ENCODE results near the gene PLD6. TPM values are rescaled to one million over a fixed set of nuclear protein-coding genes. Genes with fewer than 3 reads are reported as not detected.

The PLD6 gene
- total RNA-seq, 1 experiment from 2014 or later = not detected

DNA sequence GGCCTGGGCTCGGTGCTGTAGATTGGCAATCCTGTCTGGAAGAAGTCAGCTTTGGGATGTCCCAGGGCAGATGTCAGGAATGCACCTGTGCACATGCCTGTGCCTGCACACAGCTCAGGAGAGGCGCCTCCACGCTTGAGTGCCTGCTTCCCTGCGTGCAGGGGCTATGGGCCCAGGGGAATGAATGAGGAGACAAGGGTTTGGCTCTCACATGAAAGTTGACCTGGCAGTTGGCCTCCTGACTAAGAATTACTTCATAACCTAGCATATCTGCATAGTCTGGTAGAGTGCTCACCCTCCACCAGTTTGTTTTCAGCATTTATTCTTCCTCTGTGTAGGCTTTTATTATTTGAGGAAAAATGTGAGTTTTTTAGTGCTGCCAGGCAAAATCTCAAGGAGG lies 50.0 kb downstream of the PLD6 start:
- DNase-seq (ENCODE audit: low read depth) = peak; percentile 42

DNA sequence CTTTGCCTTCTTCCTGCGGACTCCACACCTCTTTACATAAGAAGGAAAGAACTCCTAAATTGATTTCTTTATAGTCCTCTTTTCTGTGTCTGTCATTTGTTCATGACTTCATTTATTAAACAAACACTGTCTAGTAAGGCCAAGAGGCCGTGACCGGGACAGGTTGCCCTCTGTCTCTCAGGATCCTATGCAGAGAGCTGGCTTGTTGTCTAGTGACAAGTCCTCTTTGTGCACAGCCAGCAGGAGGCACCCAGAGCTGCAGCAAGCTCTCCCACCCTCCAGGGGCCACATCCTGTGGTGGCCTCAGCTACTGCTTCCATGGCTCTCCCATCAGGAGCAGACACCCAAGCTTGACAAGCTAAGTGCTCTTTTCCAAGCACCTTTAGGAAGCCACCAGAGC lies 50.6 kb downstream of the PLD6 start:
- no peak for DNase-seq (ENCODE audit: low read depth)

DNA sequence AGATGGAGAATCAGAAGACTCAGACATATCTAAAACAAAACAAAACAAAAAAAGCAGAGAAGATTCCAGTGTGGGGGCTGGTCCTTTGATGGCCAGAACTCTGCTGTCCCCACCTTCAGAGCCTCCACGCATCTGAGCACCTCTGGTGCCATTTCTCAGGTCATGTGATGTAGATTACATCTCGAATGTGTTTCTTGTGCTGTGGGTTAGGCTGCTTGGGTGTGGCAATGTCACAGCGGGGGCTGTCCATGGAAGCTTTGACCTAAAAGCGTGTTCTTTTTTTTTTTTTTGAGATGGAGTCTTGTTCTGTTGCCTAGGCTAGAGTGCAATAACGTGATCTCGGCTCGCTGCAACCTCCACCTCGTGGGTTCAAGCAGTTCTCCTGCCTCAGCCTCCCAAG lies 51.2 kb downstream of the PLD6 start:
- no peak for DNase-seq (ENCODE audit: low read depth)

DNA sequence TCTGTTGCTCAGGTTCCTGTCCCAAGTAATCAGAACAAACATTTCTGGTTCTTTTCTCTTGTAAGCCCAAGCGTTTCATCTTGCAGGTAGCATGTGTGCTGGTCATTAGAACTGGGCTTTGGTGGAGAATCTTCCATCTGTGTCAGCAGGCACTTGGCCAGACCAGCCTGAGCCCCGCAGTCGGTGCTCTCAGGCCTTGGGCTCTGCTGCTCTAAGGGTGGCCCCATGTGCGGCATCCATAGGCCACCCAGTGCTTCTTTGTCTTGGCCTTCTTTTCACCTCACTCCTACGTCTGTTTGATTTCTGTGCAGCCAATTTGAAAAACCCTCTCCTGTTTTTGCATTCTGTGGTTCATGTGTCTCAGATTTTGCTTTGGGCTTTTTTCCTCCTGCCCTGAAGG lies 51.6 kb downstream of the PLD6 start:
- DNase-seq (ENCODE audit: low read depth) = no peak

DNA sequence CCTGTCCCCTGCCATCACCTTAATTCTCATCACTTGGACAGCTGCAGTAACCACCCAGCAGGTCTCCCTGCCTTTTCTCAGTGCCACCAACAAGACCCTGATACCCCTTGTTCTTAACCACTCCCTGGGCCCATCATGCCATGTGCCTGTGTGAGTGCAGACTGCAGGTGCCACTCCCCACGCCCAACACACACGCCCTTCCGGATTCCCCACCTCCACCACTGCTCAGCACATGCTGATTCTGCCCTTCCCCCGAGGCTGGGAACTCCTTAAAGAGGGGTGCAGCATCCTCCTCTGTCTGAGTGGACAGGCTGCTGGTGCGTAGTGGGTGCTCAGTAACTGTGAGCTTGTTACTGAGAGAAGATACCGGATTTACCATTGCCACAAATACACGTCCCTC lies 52.4 kb downstream of the PLD6 start:
- no peak for DNase-seq (ENCODE audit: low read depth)

DNA sequence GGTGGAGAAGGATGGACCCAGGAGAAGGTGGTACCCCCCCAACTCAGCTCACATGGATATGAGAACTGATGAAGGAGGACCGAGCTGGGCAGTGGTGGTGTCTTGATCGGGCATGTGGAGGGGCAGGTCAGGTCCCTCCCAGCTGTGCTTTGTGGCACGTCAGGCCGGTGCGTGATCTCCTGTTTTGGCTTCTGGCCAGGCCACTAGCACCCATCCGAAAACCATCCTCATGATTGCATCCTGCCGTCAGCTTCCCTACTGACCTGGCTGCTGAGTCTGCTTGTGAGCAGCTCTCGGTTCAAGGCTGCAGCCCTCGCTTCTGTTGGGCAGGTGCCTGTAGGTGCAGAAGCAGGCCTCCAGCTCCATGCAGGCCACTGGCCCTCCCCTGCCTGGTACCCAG lies 53.1 kb downstream of the PLD6 start:
- no peak for DNase-seq (ENCODE audit: low read depth)

DNA sequence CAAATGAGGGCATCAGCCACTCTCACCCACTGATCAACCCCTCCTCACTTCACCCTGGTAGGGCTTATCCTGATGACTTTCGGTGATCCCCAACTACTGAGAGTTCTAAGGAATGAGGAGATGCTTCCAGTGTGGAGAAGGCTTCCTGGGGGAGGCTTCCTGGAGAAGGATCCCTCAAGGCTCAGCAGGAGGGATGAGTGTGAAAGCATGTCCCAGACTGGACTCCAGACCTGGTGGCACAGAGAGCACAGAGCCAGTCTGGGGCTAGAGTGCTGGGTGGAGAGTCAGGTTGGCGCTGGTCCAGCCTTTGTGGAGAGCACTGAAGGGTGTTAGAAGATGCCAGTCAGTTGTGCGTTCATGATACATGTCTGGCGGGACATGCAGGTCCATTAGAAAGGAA lies 53.7 kb downstream of the PLD6 start:
- DNase-seq (ENCODE audit: low read depth) = no peak

DNA sequence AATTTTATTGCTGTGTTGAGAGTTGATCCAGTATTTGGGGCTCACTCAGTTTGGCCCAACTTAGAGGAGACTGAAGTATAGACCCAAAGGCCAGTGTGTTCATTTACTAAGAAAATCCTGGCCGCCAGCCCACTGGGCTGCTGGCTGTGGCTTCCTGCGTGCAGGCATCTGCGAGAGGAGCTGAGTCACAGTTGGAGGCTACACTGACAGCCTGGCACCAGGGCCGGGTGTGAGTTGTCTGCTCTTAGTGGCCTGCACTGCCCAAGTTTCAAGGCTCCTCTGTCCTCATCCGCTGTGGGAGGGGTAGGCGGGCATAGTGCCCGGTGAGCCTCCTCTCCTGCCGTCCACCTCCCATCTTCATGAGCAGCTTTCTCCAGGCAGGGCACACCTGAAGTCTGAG lies 54.2 kb downstream of the PLD6 start:
- peak; percentile 97 for DNase-seq (ENCODE audit: low read depth)

DNA sequence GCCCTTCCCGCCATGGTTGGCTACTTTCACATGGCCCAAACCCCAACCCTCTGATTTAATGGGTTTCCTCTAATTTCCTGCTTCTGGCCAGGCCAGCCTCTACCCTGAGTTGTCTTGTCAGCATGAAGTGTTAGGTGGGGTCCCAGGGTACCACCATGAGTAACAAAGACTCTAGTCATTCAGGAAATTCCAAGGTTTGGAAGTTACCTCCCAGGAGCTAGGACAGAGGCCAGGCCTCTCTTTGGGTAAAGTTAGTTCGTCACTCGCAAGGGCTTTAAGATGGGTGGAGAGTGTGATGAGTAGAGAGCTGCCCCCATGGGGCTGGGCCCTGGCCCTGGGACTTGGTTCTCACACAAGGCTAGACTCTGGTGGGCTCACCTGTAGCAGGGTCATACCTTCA lies 54.6 kb downstream of the PLD6 start:
- peak; percentile 90 for DNase-seq (ENCODE audit: low read depth)

DNA sequence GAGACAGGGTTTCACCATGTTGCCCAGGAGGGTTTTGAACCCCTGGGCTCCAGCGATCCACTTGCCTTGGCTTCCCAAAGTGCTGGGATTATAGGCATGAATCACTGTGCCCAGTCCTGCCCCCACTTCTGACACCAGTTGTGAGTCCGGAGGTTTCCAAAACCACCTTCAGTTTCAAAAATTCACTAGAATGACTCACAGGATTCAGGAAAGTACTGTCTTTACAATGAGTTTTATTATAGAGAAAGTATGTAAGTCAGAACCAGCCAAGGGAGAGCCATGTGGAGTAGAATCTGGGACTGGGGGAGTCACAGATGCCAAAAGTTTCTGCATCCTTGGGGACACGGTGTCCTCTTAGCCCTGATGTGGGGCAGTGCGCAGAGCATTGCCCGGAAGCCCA lies 55.1 kb downstream of the PLD6 start:
- DNase-seq (ENCODE audit: low read depth) = peak; percentile 96

Small RNAs within 50 kb of the gene (small RNA-seq; reads per million reads assigned to genes)
- gene RNU6-767P = not detected

Other genes with a start within 250 kb of the PLD6 start
- gene TNFRSF13B, start 234.2 kb downstream of the PLD6 start, total RNA-seq (2014; rRNA removed; shearing (Covaris generic)) = not detected in 2 replicates
- gene MPRIP, start 163.9 kb downstream of the PLD6 start, total RNA-seq (2014; rRNA removed; shearing (Covaris generic)) = 290 and 340 TPM in 2 replicates
- 26.0 and 35.4 TPM in 2 replicates for gene FLCN, start 30.8 kb upstream of the PLD6 start, total RNA-seq (2014; rRNA removed; shearing (Covaris generic))
- 154 and 183 TPM in 2 replicates for gene COPS3, start 74.9 kb upstream of the PLD6 start, total RNA-seq (2014; rRNA removed; shearing (Covaris generic))
- gene NT5M, start 97.0 kb upstream of the PLD6 start, total RNA-seq (2014; rRNA removed; shearing (Covaris generic)) = 1.9 and 2.9 TPM in 2 replicates

Measured in HT1080 (cell line).